Stomach (tissue), 9 donors: ENCODE data around the gene TAOK1. TPM values are rescaled to one million over a fixed set of nuclear protein-coding genes. Genes with fewer than 3 reads are reported as not detected.

ENCODE experiments used
- DNase-seq, 2 donors: peaks; one replicate each; pipeline versions ENCODE4 v3.0.0 to v3.0.0-alpha.2; 2013 to 2019
- H3K27ac ChIP-seq, 5 donors: fragments of 200-600 bp in 4 of 5; sonication (generic) in 4 of 5; one replicate each; pipeline ENCODE4 v1.5.1; 2013 to 2019; ENCODE audit warnings: mild to moderate bottlenecking in 1 of 5, moderate library complexity in 1 of 5
- H3K27me3 ChIP-seq, 3 donors: fragments of 200-600 bp; sonication (generic); one replicate each; pipeline ENCODE4 v1.5.1; 2017 to 2019; ENCODE audit warnings: mixed run types in 1 of 3
- H3K36me3 ChIP-seq, 4 donors: fragments of 200-600 bp; sonication (generic); 1 replicate in 3 of 4; 2 replicates in 1 of 4; pipeline ENCODE4 v1.5.1; 2016 to 2019
- H3K4me1 ChIP-seq, 4 donors: fragments of 200-600 bp; sonication (generic); one replicate each; pipeline ENCODE4 v1.5.1; 2016 to 2019
- H3K4me3 ChIP-seq, 4 donors: fragments of 200-600 bp; sonication (generic) in 3 of 4; one replicate each; pipeline ENCODE4 v1.5.1; 2016 to 2019; ENCODE audit warnings: mild to moderate bottlenecking in 1 of 4
- H3K9me3 ChIP-seq, 4 donors: fragments of 200-600 bp; sonication (generic); one replicate each; pipeline ENCODE4 v1.5.1; 2016 to 2019
- CTCF ChIP-seq, 7 experiments: fragments of 450-650 bp in 4 of 7; fragments of 200-600 bp in 3 of 7; sonication (generic) in 3 of 7; IDR thresholded peaks; one replicate each; pipeline ENCODE4 v1.5.1; 2016 to 2019; ENCODE audit warnings: antibody characterized with exemption in 7 of 7, control low read depth in 2 of 7, mild to moderate bottlenecking in 1 of 7
- EP300 ChIP-seq: sonication (generic); formaldehyde crosslinking; IDR thresholded peaks from one replicate; pipeline ENCODE4 v1.6.1; 2017; ENCODE audit warnings: antibody characterized with exemption
- POLR2A ChIP-seq, 4 donors: fragments of 450-650 bp; IDR thresholded peaks; one replicate each; pipeline ENCODE4 v1.6.1; 2016; ENCODE audit warnings: antibody characterized with exemption in 4 of 4, control low read depth in 2 of 4, mild to moderate bottlenecking in 1 of 4, moderate library complexity in 1 of 4
- POLR2AphosphoS5 ChIP-seq, 3 donors: sonication (generic); formaldehyde crosslinking; IDR thresholded peaks; one replicate each; pipeline ENCODE4 v1.6.1; 2016; ENCODE audit warnings: antibody characterized with exemption in 3 of 3
- WGBS, 5 donors: extraction: QIAGEN DNeasy Blood & Tissue Kit in 3 of 5; methylation state at CpG; one replicate each; pipeline versions ENCODE4 v1.1.5 to v1.1.7; 2013 to 2018; 5-methylcytosine and 5-hydroxymethylcytosine counted together
- intact Hi-C: fragments of 100-400 bp; cut with DNase I; formaldehyde crosslinking; loops from one replicate; pipeline ENCODE4 v1.15.1; 2023; ENCODE audit warnings: low total_unique reads
- polyA plus RNA-seq, 3 donors: library from polyadenylated mRNA; stranded (reverse); fragments of 200-250 nt; gene quantifications; one replicate each; pipeline ENCODE4 v1.2.3, GENCODE V29; 2013
- total RNA-seq, 5 donors: library from RNA; depleted of rRNA; stranded (reverse); fragments of >200 nt; gene quantifications; one replicate each; pipeline versions ENCODE4 v1.1.0 to v1.2.3, GENCODE V29; 2014 to 2016
- donor health status: healthy with polysubstance abuse.
- donor health status: Bipolar disorder and iron deficiency.
- donor health status: healthy.

TAOK1 gene
- total and polyA plus RNA-seq, 8 donors: 4.4 to 230 (median 44.7) TPM

GRCh38 chr17:29383686-29384085 lies 6.5 kb upstream of the TAOK1 start:
- Histone ChIP-seq H3K4me1 (no peaks in the 10 kb centered on the region), H3K4me3 (no peak overlapping the region), H3K36me3 (no peaks in the 10 kb centered on the region), H3K27me3 (no peaks in the 10 kb centered on the region), H3K9me3 (no peaks in the 10 kb centered on the region), H3K27ac (no peak overlapping the region)
- no peak for DNase-seq
- 52 to 71% (median 61%) methylated on average over 1 of the region's 1 CpG for WGBS, 5 donors
- intact Hi-C loops: no loop called here
- TF ChIP-seq POLR2AphosphoS5 (IDR thresholded peaks at IDR 0.05) (no peak), POLR2A (IDR thresholded peaks at IDR 0.05) (no peak), CTCF (IDR thresholded peaks at IDR 0.05) (no peak), EP300 (no peak)

- no peak overlapping the region for H3K4me3 ChIP-seq
- H3K36me3 ChIP-seq: no peaks in the 10 kb centered on the region
- TF ChIP-seq POLR2AphosphoS5 (IDR thresholded peaks at IDR 0.05) (no peak), POLR2A (IDR thresholded peaks at IDR 0.05) (no peak), EP300 (no peak), CTCF (IDR thresholded peaks at IDR 0.05) (no peak)
- no peaks in the 10 kb centered on the region for H3K9me3 ChIP-seq
- peak in 1 of 2 donors; percentile 28 for DNase-seq
- WGBS, 5 donors: 97 to 99% (median 98%) methylated on average over 3 of the region's 3 CpGs
- peaks cover 0 to 6% (median 4%) of the 10 kb centered on the region in 4 donors for H3K4me1 ChIP-seq
- H3K27ac ChIP-seq: no peak overlapping the region
- intact Hi-C loops: no loop called here
- no peaks in the 10 kb centered on the region for H3K27me3 ChIP-seq
These were observed 5.3 kb upstream of the TAOK1 start for GRCh38 chr17:29384901-29385300.

GRCh38 chr17:29386760-29387159 lies 3.4 kb upstream of the TAOK1 start:
- TF ChIP-seq EP300: no peak
- TF ChIP-seq CTCF (IDR thresholded peaks at IDR 0.05): no peak
- TF ChIP-seq POLR2AphosphoS5 (IDR thresholded peaks at IDR 0.05): no peak
- no peak for TF ChIP-seq POLR2A (IDR thresholded peaks at IDR 0.05)
- intact Hi-C loops: no loop called here
- no peak for DNase-seq
- Histone ChIP-seq H3K27ac (no peak overlapping the region), H3K4me1 (peaks cover 5 to 12% (median 9%) of the 10 kb centered on the region in 4 donors), H3K27me3 (no peaks in the 10 kb centered on the region), H3K36me3 (no peaks in the 10 kb centered on the region), H3K4me3 (no peak overlapping the region), H3K9me3 (no peaks in the 10 kb centered on the region)
- 91 to 98% (median 94%) methylated on average over 4 of the region's 4 CpGs for WGBS, 5 donors

GRCh38 chr17:29388937-29389336 lies 1.2 kb upstream of the TAOK1 start:
- intact Hi-C loops: no loop called here
- Histone ChIP-seq H3K4me1 (peaks cover 23 to 34% (median 29%) of the 10 kb centered on the region in 4 donors), H3K4me3 (no peak overlapping the region), H3K9me3 (no peaks in the 10 kb centered on the region), H3K27ac (no peak overlapping the region), H3K27me3 (no peaks in the 10 kb centered on the region), H3K36me3 (no peaks in the 10 kb centered on the region)
- TF ChIP-seq POLR2AphosphoS5 (IDR thresholded peaks at IDR 0.05) (no peak), CTCF (IDR thresholded peaks at IDR 0.05) (no peak), EP300 (no peak), POLR2A (IDR thresholded peaks at IDR 0.05) (no peak)
- DNase-seq: no peak
- 76 to 83% (median 81%) methylated on average over 9 of the region's 9 CpGs for WGBS, 5 donors
